NCI-H345 (cell line): ENCODE data around the gene AUTS2.

Experiments
- DNase-seq: peaks from one replicate; lab custom pipeline; 2025; lab: John Stamatoyannopoulos, UW

Gene AUTS2

GRCh38 chr7:70751895-70752294 lies 1153.6 kb downstream of the AUTS2 start:
- no peak for DNase-seq

- DNase-seq: no peak
Observed at GRCh38 chr7:70752794-70753241, 1154.5 kb downstream of the AUTS2 start.

GRCh38 chr7:70756789-70757188 lies 1158.5 kb downstream of the AUTS2 start:
- no peak for DNase-seq

GRCh38 chr7:70758646-70759045 lies 1160.4 kb downstream of the AUTS2 start:
- DNase-seq: no peak

GRCh38 chr7:70759674-70760073 lies 1161.4 kb downstream of the AUTS2 start:
- no peak for DNase-seq

- DNase-seq: no peak
Observed at GRCh38 chr7:70761711-70762328, 1163.5 kb downstream of the AUTS2 start.

- no peak for DNase-seq
Observed at GRCh38 chr7:70762696-70763095, 1164.4 kb downstream of the AUTS2 start.

- no peak for DNase-seq
Observed at GRCh38 chr7:70763961-70764691, 1165.9 kb downstream of the AUTS2 start.

GRCh38 chr7:70764701-70765208 lies 1166.5 kb downstream of the AUTS2 start:
- no peak for DNase-seq

- DNase-seq: no peak
Observed at GRCh38 chr7:70765651-70766050, 1167.4 kb downstream of the AUTS2 start.

GRCh38 chr7:70766109-70766508 lies 1167.8 kb downstream of the AUTS2 start:
- no peak for DNase-seq

GRCh38 chr7:70766694-70767093 lies 1168.4 kb downstream of the AUTS2 start:
- no peak for DNase-seq

- DNase-seq: no peak
Observed at GRCh38 chr7:70770154-70770553, 1171.9 kb downstream of the AUTS2 start.

- no peak for DNase-seq
Observed at GRCh38 chr7:70771451-70771850, 1173.2 kb downstream of the AUTS2 start.

- no peak for DNase-seq
Observed at GRCh38 chr7:70772891-70773290, 1174.6 kb downstream of the AUTS2 start.

- no peak for DNase-seq
Observed at GRCh38 chr7:70773406-70773805, 1175.1 kb downstream of the AUTS2 start.

- no peak for DNase-seq
Observed at GRCh38 chr7:70774950-70775527, 1176.8 kb downstream of the AUTS2 start.

GRCh38 chr7:70775570-70776156 lies 1177.4 kb downstream of the AUTS2 start:
- no peak for DNase-seq

- no peak for DNase-seq
Observed at GRCh38 chr7:70776627-70777101, 1178.4 kb downstream of the AUTS2 start.

- DNase-seq: no peak
Observed at GRCh38 chr7:70777251-70777650, 1179.0 kb downstream of the AUTS2 start.

- DNase-seq: no peak
Observed at GRCh38 chr7:70778585-70778984, 1180.3 kb downstream of the AUTS2 start.

GRCh38 chr7:70779321-70779720 lies 1181.0 kb downstream of the AUTS2 start:
- no peak for DNase-seq

GRCh38 chr7:70781922-70782311 lies 1183.6 kb downstream of the AUTS2 start:
- DNase-seq: no peak
